MCF 10A (cell line): Measurements from ENCODE around the gene ABCA9. TPM values are rescaled to one million over a fixed set of nuclear protein-coding genes. Genes with fewer than 3 reads are reported as not detected.
A peak's percentile ranks its signal among the peaks of the same experiment; 100 is the strongest.

Experiments
- BruUV-seq: library from RNA; stranded (reverse); fragments of 400-500 nt; replicated peaks from 2 replicates; lab custom pipeline; 2021; lab: Mats Ljungman, UMichigan
- CTCF ChIA-PET: fragments of 300-600 bp; sonication (Branson Sonifier 250); formaldehyde crosslinking; extraction: SDS; loops from one replicate; lab custom pipeline; 2021; ENCODE audit warnings: antibody characterized with exemption, inconsistent platforms; lab: Yijun Ruan, JAX
- POLR2A ChIA-PET: fragments of 300-600, 350-650 bp; sonication (Branson Sonifier 250); formaldehyde crosslinking; extraction: SDS; loops from one replicate; lab custom pipeline; 2020; ENCODE audit warnings: antibody characterized with exemption, inconsistent platforms; lab: Yijun Ruan, JAX
- DNase-seq: peaks from one replicate; pipeline ENCODE4 v3.0.0-alpha.2; 2018; ENCODE audit not compliant: unreplicated experiment
- H3K27ac Mint-ChIP-seq: one replicate; pipeline ENCODE4 v1.8.0; 2022; ENCODE audit warnings: mild to moderate bottlenecking, low read depth, mixed read lengths; ENCODE audit not compliant: unreplicated experiment
- H3K27me3 Mint-ChIP-seq: one replicate; pipeline ENCODE4 v1.8.0; 2022; ENCODE audit warnings: mixed read lengths; ENCODE audit not compliant: insufficient read depth, unreplicated experiment
- H3K36me3 Mint-ChIP-seq: one replicate; pipeline ENCODE4 v1.8.0; 2022; ENCODE audit warnings: mild to moderate bottlenecking, moderate library complexity, mixed read lengths; ENCODE audit not compliant: insufficient read depth, unreplicated experiment
- H3K4me1 Mint-ChIP-seq: one replicate; pipeline ENCODE4 v1.8.0; 2022; ENCODE audit warnings: mixed read lengths; ENCODE audit not compliant: insufficient read depth, unreplicated experiment
- H3K4me3 Mint-ChIP-seq: one replicate; pipeline ENCODE4 v1.8.0; 2022; ENCODE audit warnings: mild to moderate bottlenecking, moderate library complexity, mixed read lengths; ENCODE audit not compliant: unreplicated experiment
- H3K9me3 Mint-ChIP-seq: one replicate; pipeline ENCODE4 v1.8.0; 2022; ENCODE audit warnings: mixed read lengths; ENCODE audit not compliant: unreplicated experiment
- CTCF ChIP-seq: fragments of 200-600 bp; IDR thresholded peaks from one replicate; pipeline ENCODE4 v1.8.0; 2022; ENCODE audit warnings: antibody characterized with exemption, mild to moderate bottlenecking; ENCODE audit not compliant: unreplicated experiment
- intact Hi-C: fragments of 100-400 bp; cut with micrococcal nuclease; formaldehyde crosslinking; loops from 2 replicates; pipeline ENCODE4 v1.14.1; 2022
- total RNA-seq: library from RNA; stranded (reverse); gene quantifications from 2 replicates; pipeline ENCODE4 v1.2.3, GENCODE V29; 2022

Gene ABCA9
- total RNA-seq, 1 experiment from 2014 or later: 7.8 TPM

- no peak for TF ChIP-seq CTCF
- ChIA-PET CTCF (interaction anchor here (0.7 kb wide), 1 partner anchor 172 kb away, joined by 3 read pairs; no protein-coding TSS in a partner anchor), POLR2A (no interaction called here)
- H3K4me3 Mint-ChIP-seq: no peak overlapping the region
- H3K4me1 Mint-ChIP-seq: no peaks in the 10 kb centered on the region
- H3K9me3 Mint-ChIP-seq: no peaks in the 10 kb centered on the region
- BruUV-seq: no TSS peak
- H3K36me3 Mint-ChIP-seq: no peaks in the 10 kb centered on the region
- intact Hi-C loops: no loop called here
- DNase-seq: no peak
- H3K27ac Mint-ChIP-seq: no peak overlapping the region
- H3K27me3 Mint-ChIP-seq: no peaks in the 10 kb centered on the region
These were observed 102.8 kb downstream of the ABCA9 start for GRCh38 chr17:68957944-68958343.

- no peaks in the 10 kb centered on the region for H3K9me3 Mint-ChIP-seq
- peak; percentile 16 for DNase-seq
- H3K27me3 Mint-ChIP-seq: no peaks in the 10 kb centered on the region
- H3K4me3 Mint-ChIP-seq: peak within 1 kb of the TSS; percentile 14
- H3K36me3 Mint-ChIP-seq: no peaks in the 10 kb centered on the region
- ChIA-PET POLR2A (interaction anchor here (0.6 to 0.8 kb wide), 4 partner anchors 10 to 441 kb away, joined by 3 to 6 read pairs (median 4); no protein-coding TSS in a partner anchor), CTCF (interaction anchor here (0.7 kb wide), 2 partner anchors 153 to 183 kb away, joined by 3 read pairs; no protein-coding TSS in a partner anchor)
- TF ChIP-seq CTCF: no peak
- peak within 1 kb of the TSS; percentile 70 for H3K27ac Mint-ChIP-seq
- BruUV-seq: no TSS peak
- intact Hi-C loops: no loop called here
- no peaks in the 10 kb centered on the region for H3K4me1 Mint-ChIP-seq
These were observed 105.4 kb downstream of the ABCA9 start, which contains the start of gene ABCA8 for GRCh38 chr17:68955181-68955841. Gene ABCA8 (minus strand): TSS chr17:68955392. CDS start chr17:68942034, 13,358 bp downstream.

- Mint-ChIP-seq H3K27me3 (no peaks in the 10 kb centered on the region), H3K4me1 (no peaks in the 10 kb centered on the region), H3K4me3 (peak overlapping the region; percentile 14), H3K36me3 (no peaks in the 10 kb centered on the region), H3K27ac (peak overlapping the region; percentile 70), H3K9me3 (no peaks in the 10 kb centered on the region)
- BruUV-seq: no TSS peak
- intact Hi-C loops: no loop called here
- POLR2A ChIA-PET: interaction anchor here (0.7 to 0.8 kb wide), 3 partner anchors 9 to 442 kb away, joined by 3 to 6 read pairs (median 5); no protein-coding TSS in a partner anchor
- DNase-seq: no peak
- no peak for TF ChIP-seq CTCF
- CTCF ChIA-PET: interaction anchor here (0.7 kb wide), 1 partner anchor 182 kb away, joined by 3 read pairs; no protein-coding TSS in a partner anchor
These were observed 106.4 kb downstream of the ABCA9 start for GRCh38 chr17:68954146-68954896.
